Stomach (tissue), 9 donors: ENCODE data around the gene EDEM2. TPM values are rescaled to one million over a fixed set of nuclear protein-coding genes. Genes with fewer than 3 reads are reported as not detected.
"Not testable (repeated sequence)": the region's sequence is repeated elsewhere in the genome, so short reads cannot be mapped to it uniquely, and the experiment has no call there.

Experiments used
- DNase-seq, 2 donors: peaks; one replicate each; pipeline versions ENCODE4 v3.0.0 to v3.0.0-alpha.2; 2013 to 2019
- H3K27ac ChIP-seq, 5 donors: fragments of 200-600 bp in 4 of 5; sonication (generic) in 4 of 5; one replicate each; pipeline ENCODE4 v1.5.1; 2013 to 2019; ENCODE audit warnings: mild to moderate bottlenecking in 1 of 5, moderate library complexity in 1 of 5
- H3K27me3 ChIP-seq, 3 donors: fragments of 200-600 bp; sonication (generic); one replicate each; pipeline ENCODE4 v1.5.1; 2017 to 2019; ENCODE audit warnings: mixed run types in 1 of 3
- H3K36me3 ChIP-seq, 4 donors: fragments of 200-600 bp; sonication (generic); 1 replicate in 3 of 4; 2 replicates in 1 of 4; pipeline ENCODE4 v1.5.1; 2016 to 2019
- H3K4me1 ChIP-seq, 4 donors: fragments of 200-600 bp; sonication (generic); one replicate each; pipeline ENCODE4 v1.5.1; 2016 to 2019
- H3K4me3 ChIP-seq, 4 donors: fragments of 200-600 bp; sonication (generic) in 3 of 4; one replicate each; pipeline ENCODE4 v1.5.1; 2016 to 2019; ENCODE audit warnings: mild to moderate bottlenecking in 1 of 4
- H3K9me3 ChIP-seq, 4 donors: fragments of 200-600 bp; sonication (generic); one replicate each; pipeline ENCODE4 v1.5.1; 2016 to 2019
- EP300 ChIP-seq: sonication (generic); formaldehyde crosslinking; IDR thresholded peaks from one replicate; pipeline ENCODE4 v1.6.1; 2017; ENCODE audit warnings: antibody characterized with exemption
- POLR2A ChIP-seq, 4 donors: fragments of 450-650 bp; IDR thresholded peaks; one replicate each; pipeline ENCODE4 v1.6.1; 2016; ENCODE audit warnings: antibody characterized with exemption in 4 of 4, control low read depth in 2 of 4, mild to moderate bottlenecking in 1 of 4, moderate library complexity in 1 of 4
- POLR2AphosphoS5 ChIP-seq, 3 donors: sonication (generic); formaldehyde crosslinking; IDR thresholded peaks; one replicate each; pipeline ENCODE4 v1.6.1; 2016; ENCODE audit warnings: antibody characterized with exemption in 3 of 3
- WGBS, 5 donors: extraction: QIAGEN DNeasy Blood & Tissue Kit in 3 of 5; methylation state at CpG; one replicate each; pipeline versions ENCODE4 v1.1.5 to v1.1.7; 2013 to 2018; 5-methylcytosine and 5-hydroxymethylcytosine counted together
- intact Hi-C: fragments of 100-400 bp; cut with DNase I; formaldehyde crosslinking; loops from one replicate; pipeline ENCODE4 v1.15.1; 2023; ENCODE audit warnings: low total_unique reads
- polyA plus RNA-seq, 3 donors: library from polyadenylated mRNA; stranded (reverse); fragments of 200-250 nt; gene quantifications; one replicate each; pipeline ENCODE4 v1.2.3, GENCODE V29; 2013
- total RNA-seq, 5 donors: library from RNA; depleted of rRNA; stranded (reverse); fragments of >200 nt; gene quantifications; one replicate each; pipeline versions ENCODE4 v1.1.0 to v1.2.3, GENCODE V29; 2014 to 2016
- TF ChIP-seq, protein P1 (sequence below), 7 experiments: fragments of 450-650 bp in 4 of 7; fragments of 200-600 bp in 3 of 7; sonication (generic) in 3 of 7; IDR thresholded peaks; one replicate each; pipeline ENCODE4 v1.5.1; 2016 to 2019; ENCODE audit warnings: antibody characterized with exemption in 7 of 7, control low read depth in 2 of 7, mild to moderate bottlenecking in 1 of 7
- donor health status: healthy with polysubstance abuse.
- donor health status: Bipolar disorder and iron deficiency.
- donor health status: healthy.

EDEM2 gene
- total and polyA plus RNA-seq, 8 donors = 7.9 to 55.8 (median 11.4) TPM

DNA sequence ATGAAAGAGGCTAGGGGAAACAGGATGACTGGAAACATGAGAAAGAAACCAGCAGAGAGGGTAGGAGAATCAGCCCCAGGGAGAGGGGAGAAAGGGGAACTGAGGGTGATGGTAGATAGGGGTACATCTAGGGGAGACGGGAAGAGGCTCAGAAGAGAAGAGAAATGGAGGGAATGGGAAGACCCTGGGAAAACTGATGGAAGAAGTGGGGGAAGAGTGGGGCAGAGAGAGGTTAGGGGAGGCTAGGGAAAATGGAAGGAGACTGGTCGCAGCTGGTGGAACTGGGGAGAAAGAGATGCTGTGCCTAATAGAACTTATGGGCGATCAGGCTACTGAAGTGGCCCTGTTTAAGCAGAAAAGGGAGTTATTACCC, 25.3 kb upstream of the EDEM2 start:
- Histone ChIP-seq H3K4me1 (peaks cover 0 to 34% (median 25%) of the 10 kb centered on the region in 4 donors), H3K36me3 (peaks cover 8 to 12% (median 12%) of the 10 kb centered on the region in 4 donors), H3K27me3 (no peaks in the 10 kb centered on the region), H3K27ac (peak overlapping the region in 4 of 5 donors; percentile 66 to 76 (median 72)), H3K4me3 (peak overlapping the region; percentile 34 to 48 (median 42)), H3K9me3 (no peaks in the 10 kb centered on the region)
- no peak for DNase-seq
- TF ChIP-seq POLR2A (IDR thresholded peaks at IDR 0.05) (no peak), POLR2AphosphoS5 (IDR thresholded peaks at IDR 0.05) (no peak), EP300 (no peak)
- TF ChIP-seq, protein P1, sequence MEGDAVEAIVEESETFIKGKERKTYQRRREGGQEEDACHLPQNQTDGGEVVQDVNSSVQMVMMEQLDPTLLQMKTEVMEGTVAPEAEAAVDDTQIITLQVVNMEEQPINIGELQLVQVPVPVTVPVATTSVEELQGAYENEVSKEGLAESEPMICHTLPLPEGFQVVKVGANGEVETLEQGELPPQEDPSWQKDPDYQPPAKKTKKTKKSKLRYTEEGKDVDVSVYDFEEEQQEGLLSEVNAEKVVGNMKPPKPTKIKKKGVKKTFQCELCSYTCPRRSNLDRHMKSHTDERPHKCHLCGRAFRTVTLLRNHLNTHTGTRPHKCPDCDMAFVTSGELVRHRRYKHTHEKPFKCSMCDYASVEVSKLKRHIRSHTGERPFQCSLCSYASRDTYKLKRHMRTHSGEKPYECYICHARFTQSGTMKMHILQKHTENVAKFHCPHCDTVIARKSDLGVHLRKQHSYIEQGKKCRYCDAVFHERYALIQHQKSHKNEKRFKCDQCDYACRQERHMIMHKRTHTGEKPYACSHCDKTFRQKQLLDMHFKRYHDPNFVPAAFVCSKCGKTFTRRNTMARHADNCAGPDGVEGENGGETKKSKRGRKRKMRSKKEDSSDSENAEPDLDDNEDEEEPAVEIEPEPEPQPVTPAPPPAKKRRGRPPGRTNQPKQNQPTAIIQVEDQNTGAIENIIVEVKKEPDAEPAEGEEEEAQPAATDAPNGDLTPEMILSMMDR (IDR thresholded peaks at IDR 0.05) = no peak
- intact Hi-C loops = no loop called here
- 60 to 78% (median 74%) methylated on average over 3 of the region's 3 CpGs for WGBS, 5 donors

DNA sequence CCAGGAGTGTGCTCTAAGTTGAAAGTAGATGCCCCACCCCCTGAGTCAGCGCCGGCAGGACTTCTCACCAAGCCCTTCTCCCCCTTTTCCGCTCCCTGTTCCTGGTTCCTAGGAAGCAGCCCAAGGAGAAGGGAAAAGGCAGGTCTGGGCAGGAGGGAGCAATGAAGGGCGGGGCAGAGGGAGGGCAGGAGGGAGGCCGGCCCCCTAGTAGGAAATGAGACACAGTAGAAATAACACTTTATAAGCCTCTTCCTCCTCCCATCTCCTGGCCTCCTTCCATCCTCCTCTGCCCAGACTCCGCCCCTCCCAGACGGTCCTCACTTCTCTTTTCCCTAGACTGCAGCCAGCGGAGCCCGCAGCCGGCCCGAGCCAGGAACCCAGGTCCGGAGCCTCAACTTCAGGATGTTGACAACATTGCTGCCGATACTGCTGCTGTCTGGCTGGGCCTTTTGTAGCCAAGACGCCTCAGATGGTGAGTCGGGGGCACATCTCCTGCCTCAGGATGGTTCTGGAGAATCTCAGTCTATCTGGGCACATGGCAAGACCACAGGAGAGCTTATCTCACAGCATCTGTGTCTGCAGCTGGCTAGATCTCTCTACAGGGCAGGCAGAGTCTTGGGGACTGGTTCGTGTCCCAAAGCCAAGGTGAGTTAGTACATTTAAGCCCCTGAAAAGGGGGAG, 24.8 kb upstream of the EDEM2 start, which contains the start of gene PROCR:
TSS of gene PROCR (plus strand) at position 320 of the 681 bp plus-strand sequence. CDS start at position 403, 83 bp downstream.
- Histone ChIP-seq H3K27ac (peak within 1 kb of the TSS; percentile 34 to 76 (median 70)), H3K4me1 (peaks cover 0 to 34% (median 25%) of the 10 kb centered on the region in 4 donors), H3K4me3 (peak within 1 kb of the TSS; percentile 34 to 48 (median 42)), H3K27me3 (no peaks in the 10 kb centered on the region), H3K36me3 (peaks cover 8 to 12% (median 11%) of the 10 kb centered on the region in 4 donors), H3K9me3 (no peaks in the 10 kb centered on the region)
- intact Hi-C loops = no loop called here
- peak; percentile 72 to 93 for DNase-seq
- 0 to 7% (median 4%) methylated on average over 14 to 16 of the region's 16 CpGs for WGBS, 5 donors
- TF ChIP-seq EP300 (no peak), POLR2AphosphoS5 (IDR thresholded peaks at IDR 0.05) (peak in 2 of 3 donors; percentile 55 to 66), POLR2A (IDR thresholded peaks at IDR 0.05) (no peak)
- TF ChIP-seq, protein P1 (IDR thresholded peaks at IDR 0.05) = no peak

DNA sequence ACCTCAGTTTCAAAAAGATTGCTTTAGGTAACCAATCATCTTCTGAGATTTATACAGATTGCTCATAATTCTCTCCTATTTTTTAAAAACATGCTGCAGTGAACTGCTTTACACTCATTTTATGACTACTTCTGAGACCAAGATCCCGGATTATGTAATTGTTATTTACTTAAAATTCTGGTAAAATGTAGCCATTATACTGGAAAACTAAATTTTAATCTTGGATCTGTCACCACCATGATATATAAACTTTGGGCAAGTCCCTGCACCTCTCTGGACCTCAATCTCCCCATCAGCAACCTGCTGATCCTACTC, 24.3 kb upstream of the EDEM2 start:
- H3K27ac ChIP-seq = peak overlapping the region; percentile 34 to 76 (median 70)

DNA sequence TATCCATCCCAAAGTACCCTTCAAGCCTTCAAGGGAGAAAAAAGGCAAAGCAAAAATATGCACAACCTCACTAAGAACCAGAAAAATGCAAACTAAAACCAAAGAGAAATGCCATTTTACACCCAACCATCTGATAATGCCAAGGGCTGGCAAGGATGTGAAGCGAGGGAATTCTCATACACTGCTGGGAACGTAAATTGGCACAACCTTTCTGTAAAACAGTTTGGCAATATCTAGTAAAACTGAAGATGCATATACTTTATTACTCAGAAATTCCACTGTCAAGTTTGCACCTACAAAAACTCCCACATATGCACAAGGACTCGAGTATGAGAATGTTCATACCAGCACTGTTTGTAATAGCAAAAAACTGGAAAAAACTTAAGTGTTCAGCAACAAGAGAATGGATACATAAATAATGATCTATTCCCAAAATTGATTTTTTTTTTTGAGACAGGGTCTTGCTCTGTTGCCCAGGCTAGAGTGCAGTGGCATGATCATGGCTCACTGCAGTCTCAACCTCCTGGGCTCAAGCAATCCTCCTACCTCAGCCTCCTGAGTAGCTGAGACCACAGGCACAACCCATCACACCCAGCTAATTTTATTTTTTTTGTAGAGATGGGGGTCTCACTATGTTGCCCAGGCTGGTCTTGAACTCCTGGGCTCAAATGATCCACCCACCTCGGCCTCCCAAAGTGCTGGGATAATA, 21.7 kb upstream of the EDEM2 start:
- DNase-seq, H3K9me3 ChIP-seq, intact Hi-C loops, H3K27ac ChIP-seq, H3K27me3 ChIP-seq, H3K4me3 ChIP-seq, H3K36me3 ChIP-seq: not testable (repeated sequence)
- 80 to 90% (median 89%) methylated on average over 4 of the region's 4 CpGs for WGBS, 5 donors
- peaks cover 6 to 28% (median 21%) of the 10 kb centered on the region in 4 donors for H3K4me1 ChIP-seq

More for the DNA sequence above, 24.3 kb upstream of the EDEM2 start:
- no peak for DNase-seq
- 48 to 71% (median 63%) methylated on average over 1 of the region's 1 CpG for WGBS, 5 donors
- TF ChIP-seq, protein P1 (IDR thresholded peaks at IDR 0.05) = no peak
- TF ChIP-seq EP300 (no peak), POLR2AphosphoS5 (IDR thresholded peaks at IDR 0.05) (no peak), POLR2A (IDR thresholded peaks at IDR 0.05) (no peak)
- Histone ChIP-seq H3K4me3 (peak overlapping the region; percentile 34 to 48 (median 42)), H3K9me3 (no peaks in the 10 kb centered on the region), H3K36me3 (peaks cover 5 to 7% (median 6%) of the 10 kb centered on the region in 4 donors), H3K27me3 (no peaks in the 10 kb centered on the region), H3K4me1 (peaks cover 2 to 36% (median 26%) of the 10 kb centered on the region in 4 donors)
- intact Hi-C loops = no loop called here
